Astrocyte (in vitro differentiated cells and primary cell): ENCODE results near the gene DNAJC27. TPM values are rescaled to one million over a fixed set of nuclear protein-coding genes. Genes with fewer than 3 reads are reported as not detected.

Experiments
- DNase-seq: peaks from one replicate; pipeline ENCODE4 v3.0.0-alpha.2; 2010; ENCODE audit warnings: low read depth
- FAIRE-seq: peaks from 2 replicates; lab custom pipeline; 2011; peaks lifted over from hg19 to GRCh38; lab: Jason Lieb, UNC
- H2AFZ ChIP-seq: 2 replicates; pipeline ENCODE4 v1.6.0; 2012; ENCODE audit warnings: low read depth, low read length, inconsistent platforms
- H3K27ac ChIP-seq: 2 replicates; pipeline ENCODE4 v1.5.1; 2011; ENCODE audit warnings: low read depth, low read length, inconsistent platforms
- H3K27me3 ChIP-seq: 2 replicates; pipeline ENCODE4 v1.6.0; 2011; ENCODE audit warnings: low read length, inconsistent platforms; ENCODE audit not compliant: insufficient read depth
- H3K36me3 ChIP-seq: 2 replicates; pipeline ENCODE4 v1.5.1; 2011; ENCODE audit warnings: low read length, inconsistent platforms; ENCODE audit not compliant: insufficient read depth
- H3K4me1 ChIP-seq: 2 replicates; pipeline ENCODE4 v1.5.1; 2011; ENCODE audit warnings: low read length, inconsistent platforms; ENCODE audit not compliant: insufficient read depth
- H3K4me2 ChIP-seq: 2 replicates; pipeline ENCODE4 v1.6.0; 2012; ENCODE audit warnings: low read length, inconsistent platforms
- H3K4me3 ChIP-seq: 2 replicates; pipeline ENCODE4 v1.5.1; 2011; ENCODE audit warnings: low read depth, mild to moderate bottlenecking, low read length, inconsistent platforms; ENCODE audit not compliant: insufficient read depth
- H3K79me2 ChIP-seq: 2 replicates; pipeline ENCODE4 v1.6.0; 2012; ENCODE audit warnings: mild to moderate bottlenecking, low read length, inconsistent platforms; ENCODE audit not compliant: insufficient read depth
- H3K9ac ChIP-seq: 2 replicates; pipeline ENCODE4 v1.6.0; 2012; ENCODE audit warnings: mild to moderate bottlenecking, low read length, inconsistent platforms
- H3K9me3 ChIP-seq: 2 replicates; pipeline ENCODE4 v1.5.1; 2012; ENCODE audit warnings: low read depth, mild to moderate bottlenecking, low read length, inconsistent platforms; ENCODE audit not compliant: insufficient read depth
- H4K20me1 ChIP-seq: 2 replicates; pipeline ENCODE4 v1.6.0; 2012; ENCODE audit warnings: low read length, inconsistent platforms; ENCODE audit not compliant: insufficient read depth
- H3K27ac Mint-ChIP-seq: one replicate; pipeline ENCODE4 v1.8.0; 2021; ENCODE audit warnings: mild to moderate bottlenecking, mixed read lengths; ENCODE audit not compliant: unreplicated experiment
- H3K27me3 Mint-ChIP-seq: one replicate; pipeline ENCODE4 v1.8.0; 2021; ENCODE audit warnings: low read depth, mixed read lengths; ENCODE audit not compliant: unreplicated experiment
- H3K36me3 Mint-ChIP-seq: one replicate; pipeline ENCODE4 v1.8.0; 2021; ENCODE audit warnings: low read depth, mixed read lengths; ENCODE audit not compliant: unreplicated experiment
- H3K4me1 Mint-ChIP-seq: one replicate; pipeline ENCODE4 v1.8.0; 2021; ENCODE audit warnings: low read depth, mixed read lengths; ENCODE audit not compliant: unreplicated experiment
- H3K4me3 Mint-ChIP-seq: one replicate; pipeline ENCODE4 v1.8.0; 2021; ENCODE audit warnings: mild to moderate bottlenecking, moderate library complexity, mixed read lengths; ENCODE audit not compliant: unreplicated experiment
- H3K9me3 Mint-ChIP-seq: one replicate; pipeline ENCODE4 v1.8.0; 2021; ENCODE audit warnings: mild to moderate bottlenecking, mixed read lengths; ENCODE audit not compliant: unreplicated experiment
- EZH2 ChIP-seq: IDR thresholded peaks from 2 replicates; pipeline ENCODE4 v1.6.1; 2012; ENCODE audit warnings: mild to moderate bottlenecking, low read length, inconsistent platforms; ENCODE audit not compliant: insufficient read depth
- total RNA-seq: library from RNA; stranded (reverse); gene quantifications from 2 replicates; pipeline ENCODE4 v1.2.1, GENCODE V29; 2021
- TF ChIP-seq, protein P1 (sequence below): IDR thresholded peaks from 2 replicates; pipeline ENCODE4 v1.5.1; 2011; ENCODE audit warnings: low read depth, mild to moderate bottlenecking, inconsistent platforms, low read length, moderate library complexity; ENCODE audit not compliant: insufficient read depth

DNAJC27 gene
- total RNA-seq, 1 donor from 2014 or later: 3.5 TPM

DNA sequence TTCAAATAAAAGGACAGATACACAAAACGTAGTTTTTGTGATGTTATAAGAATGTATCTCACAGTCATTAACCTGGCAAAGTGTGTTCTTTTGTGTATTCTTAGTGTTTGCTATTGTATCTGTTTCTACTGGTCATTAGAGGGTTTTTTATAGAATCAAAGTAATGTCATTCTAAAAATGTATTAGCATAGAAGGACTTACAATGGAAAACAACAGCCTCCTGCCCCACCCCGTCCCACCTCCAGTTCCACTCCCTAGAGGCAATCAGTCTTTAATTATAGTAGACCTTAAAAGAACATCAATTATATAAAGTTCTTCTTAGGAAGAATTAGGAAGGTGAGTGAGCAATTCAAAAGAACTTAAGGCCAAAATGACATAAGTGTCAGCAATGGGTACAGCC, 13.8 kb downstream of the DNAJC27 start:
- TF ChIP-seq, protein P1, sequence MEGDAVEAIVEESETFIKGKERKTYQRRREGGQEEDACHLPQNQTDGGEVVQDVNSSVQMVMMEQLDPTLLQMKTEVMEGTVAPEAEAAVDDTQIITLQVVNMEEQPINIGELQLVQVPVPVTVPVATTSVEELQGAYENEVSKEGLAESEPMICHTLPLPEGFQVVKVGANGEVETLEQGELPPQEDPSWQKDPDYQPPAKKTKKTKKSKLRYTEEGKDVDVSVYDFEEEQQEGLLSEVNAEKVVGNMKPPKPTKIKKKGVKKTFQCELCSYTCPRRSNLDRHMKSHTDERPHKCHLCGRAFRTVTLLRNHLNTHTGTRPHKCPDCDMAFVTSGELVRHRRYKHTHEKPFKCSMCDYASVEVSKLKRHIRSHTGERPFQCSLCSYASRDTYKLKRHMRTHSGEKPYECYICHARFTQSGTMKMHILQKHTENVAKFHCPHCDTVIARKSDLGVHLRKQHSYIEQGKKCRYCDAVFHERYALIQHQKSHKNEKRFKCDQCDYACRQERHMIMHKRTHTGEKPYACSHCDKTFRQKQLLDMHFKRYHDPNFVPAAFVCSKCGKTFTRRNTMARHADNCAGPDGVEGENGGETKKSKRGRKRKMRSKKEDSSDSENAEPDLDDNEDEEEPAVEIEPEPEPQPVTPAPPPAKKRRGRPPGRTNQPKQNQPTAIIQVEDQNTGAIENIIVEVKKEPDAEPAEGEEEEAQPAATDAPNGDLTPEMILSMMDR: no peak
- no peak for TF ChIP-seq EZH2
- Histone ChIP-seq H3K4me1 (no peaks in the 10 kb centered on the region), H3K9ac (no peak overlapping the region), H3K9me3 (no peaks in the 10 kb centered on the region), H2AFZ (no peak overlapping the region), H3K27me3 (no peaks in the 10 kb centered on the region), H3K4me3 (no peak overlapping the region), H3K27ac (no peak overlapping the region), H4K20me1 (no peaks in the 10 kb centered on the region), H3K79me2 (no peaks in the 10 kb centered on the region), H3K4me2 (no peak overlapping the region), H3K36me3 (peaks cover 24% of the 10 kb centered on the region)
- FAIRE-seq (no peak), DNase-seq (no peak)
- no peaks in the 10 kb centered on the region for H3K27me3 Mint-ChIP-seq
- peaks cover 10% of the 10 kb centered on the region for H3K9me3 Mint-ChIP-seq
- no peak overlapping the region for H3K27ac Mint-ChIP-seq
- peaks cover 31% of the 10 kb centered on the region for H3K36me3 Mint-ChIP-seq
- H3K4me3 Mint-ChIP-seq: no peak overlapping the region
- no peaks in the 10 kb centered on the region for H3K4me1 Mint-ChIP-seq

- DNase-seq: no peak
- H3K79me2 ChIP-seq: no peaks in the 10 kb centered on the region
- H4K20me1 ChIP-seq: no peaks in the 10 kb centered on the region
- H3K27me3 ChIP-seq: no peaks in the 10 kb centered on the region
- Mint-ChIP-seq H3K4me3 (no peak overlapping the region), H3K27me3 (no peaks in the 10 kb centered on the region), H3K4me1 (no peaks in the 10 kb centered on the region), H3K9me3 (peaks cover 10% of the 10 kb centered on the region), H3K27ac (no peak overlapping the region), H3K36me3 (peaks cover 32% of the 10 kb centered on the region)
- no peak overlapping the region for H3K4me2 ChIP-seq
- H3K9me3 ChIP-seq: no peaks in the 10 kb centered on the region
- no peak overlapping the region for H3K4me3 ChIP-seq
- H2AFZ ChIP-seq: no peak overlapping the region
- H3K4me1 ChIP-seq: no peaks in the 10 kb centered on the region
- no peak for FAIRE-seq
- H3K9ac ChIP-seq: no peak overlapping the region
- H3K27ac ChIP-seq: no peak overlapping the region
- no peak for TF ChIP-seq EZH2
- H3K36me3 ChIP-seq: peaks cover 24% of the 10 kb centered on the region
These were observed 14.5 kb downstream of the DNAJC27 start for GRCh38 chr2:24957221-24957620.

DNA sequence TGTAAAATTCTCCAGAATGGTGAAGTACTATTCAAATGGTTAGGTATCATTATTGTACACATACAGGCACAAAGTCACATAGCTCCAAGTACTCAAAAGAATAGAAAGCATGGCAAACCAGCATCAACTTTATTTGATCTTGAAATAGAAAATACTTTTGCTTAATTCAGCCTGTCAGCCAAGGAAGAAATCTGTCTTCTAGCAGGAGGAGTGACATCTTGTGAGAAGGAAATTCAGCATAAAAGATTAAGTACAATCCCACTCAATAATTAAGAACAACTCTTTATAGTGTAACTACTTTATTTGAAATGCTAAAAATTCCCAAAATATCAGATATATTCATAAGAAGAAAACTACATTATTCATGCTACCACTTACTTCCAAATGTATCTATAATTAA, 15.8 kb downstream of the DNAJC27 start:
- Histone ChIP-seq H3K9me3 (no peaks in the 10 kb centered on the region), H3K4me1 (no peaks in the 10 kb centered on the region), H2AFZ (no peak overlapping the region), H3K9ac (no peak overlapping the region), H3K79me2 (no peaks in the 10 kb centered on the region), H3K27ac (no peak overlapping the region), H4K20me1 (no peaks in the 10 kb centered on the region), H3K27me3 (no peaks in the 10 kb centered on the region), H3K4me3 (no peak overlapping the region), H3K36me3 (peaks cover 27% of the 10 kb centered on the region), H3K4me2 (no peak overlapping the region)
- H3K27me3 Mint-ChIP-seq: no peaks in the 10 kb centered on the region
- peaks cover 10% of the 10 kb centered on the region for H3K9me3 Mint-ChIP-seq
- no peak overlapping the region for H3K27ac Mint-ChIP-seq
- DNase-seq (no peak), FAIRE-seq (no peak)
- no peak for TF ChIP-seq EZH2
- TF ChIP-seq, protein P1: no peak
- peaks cover 41% of the 10 kb centered on the region for H3K36me3 Mint-ChIP-seq
- H3K4me1 Mint-ChIP-seq: no peaks in the 10 kb centered on the region
- H3K4me3 Mint-ChIP-seq: no peak overlapping the region
